Neural cell (in vitro differentiated cells): ENCODE data around the gene ABHD17C. TPM values are rescaled to one million over a fixed set of nuclear protein-coding genes. Genes with fewer than 3 reads are reported as not detected.

Experiments used
- H2AFZ ChIP-seq: fragments of 200-600, 300-800 bp; sonication (generic), shearing (Covaris generic); 2 replicates; pipeline ENCODE4 v1.6.0; 2014; ENCODE audit warnings: low read depth, mild to moderate bottlenecking, antibody characterized with exemption, low read length, moderate library complexity
- H3F3A ChIP-seq: fragments of 200-600 bp; shearing (Covaris generic); 2 replicates; pipeline ENCODE4 v1.6.1; 2016; ENCODE audit warnings: mild to moderate bottlenecking, moderate library complexity, mixed read lengths, antibody characterized with exemption, low read length; ENCODE audit not compliant: insufficient read depth, poor library complexity, severe bottlenecking
- H3K27ac ChIP-seq: fragments of 200-600, 300-800 bp; sonication (generic), shearing (Covaris generic); 2 replicates; pipeline ENCODE4 v1.5.1; 2014; ENCODE audit warnings: mild to moderate bottlenecking, low read length, moderate library complexity
- H3K27me3 ChIP-seq: fragments of 300-800, 200-600 bp; sonication (generic), shearing (Covaris generic); 2 replicates; pipeline ENCODE4 v1.6.0; 2014; ENCODE audit warnings: mild to moderate bottlenecking, low read depth, low read length, moderate library complexity; ENCODE audit not compliant: insufficient read depth
- H3K36me3 ChIP-seq: fragments of 300-800, 200-600 bp; sonication (generic), shearing (Covaris generic); 2 replicates; pipeline ENCODE4 v1.5.1; 2014; ENCODE audit warnings: mild to moderate bottlenecking, antibody characterized with exemption, low read length, moderate library complexity; ENCODE audit not compliant: insufficient read depth
- H3K4me2 ChIP-seq: fragments of 300-800, 200-600 bp; sonication (generic), shearing (Covaris generic); 2 replicates; pipeline ENCODE4 v1.6.0; 2014; ENCODE audit warnings: mild to moderate bottlenecking, low read length
- H3K4me3 ChIP-seq: fragments of 300-800, 200-600 bp; sonication (generic), shearing (Covaris generic); 2 replicates; pipeline ENCODE4 v1.5.1; 2014; ENCODE audit warnings: mild to moderate bottlenecking, low read length, moderate library complexity
- H3K79me2 ChIP-seq: fragments of 200-600 bp; shearing (Covaris generic); replicated peaks from 2 replicates; pipeline ENCODE4 v1.6.0; 2014; ENCODE audit warnings: mild to moderate bottlenecking, low read length, moderate library complexity; ENCODE audit not compliant: insufficient read depth
- H3K9ac ChIP-seq: fragments of 300-800, 200-600 bp; sonication (generic), shearing (Covaris generic); 2 replicates; pipeline ENCODE4 v1.6.1; 2016; ENCODE audit warnings: mild to moderate bottlenecking, low read length, mixed read lengths
- H3K9me2 ChIP-seq: fragments of 200-600 bp; shearing (Covaris generic); 2 replicates; pipeline ENCODE4 v1.6.1; 2016; ENCODE audit warnings: mild to moderate bottlenecking, low read length, mixed read lengths; ENCODE audit not compliant: insufficient read depth
- H3K9me3 ChIP-seq: fragments of 200-600, 300-800 bp; sonication (generic), shearing (Covaris generic); 2 replicates; pipeline ENCODE4 v1.6.1; 2016; ENCODE audit warnings: mild to moderate bottlenecking, mixed run types, low read length, moderate library complexity, mixed read lengths
- H4K20me1 ChIP-seq: fragments of 200-600 bp; shearing (Covaris generic); 2 replicates; pipeline ENCODE4 v1.6.1; 2016; ENCODE audit warnings: mild to moderate bottlenecking, mixed run types; ENCODE audit not compliant: insufficient read depth
- EP300 ChIP-seq: fragments of 450-650 bp; conservative IDR thresholded peaks from 2 replicates; pipeline ENCODE4 v1.6.1; 2014; ENCODE audit warnings: antibody characterized with exemption, mild to moderate bottlenecking, moderate library complexity; ENCODE audit not compliant: poor library complexity, severe bottlenecking
- EZH2 ChIP-seq: fragments of 200-600, 300-800 bp; shearing (Covaris generic), sonication (generic); IDR thresholded peaks from 2 replicates; pipeline ENCODE4 v1.6.1; 2014; ENCODE audit warnings: antibody characterized with exemption, low read length, borderline replicate concordance, mild to moderate bottlenecking; ENCODE audit not compliant: insufficient read depth, poor library complexity, severe bottlenecking
- MXI1 ChIP-seq: fragments of 450-650 bp; conservative IDR thresholded peaks from 2 replicates; pipeline ENCODE4 v1.6.1; 2014; ENCODE audit warnings: antibody characterized with exemption, mild to moderate bottlenecking; ENCODE audit not compliant: poor library complexity, severe bottlenecking
- POLR2AphosphoS5 ChIP-seq: IDR thresholded peaks from 2 replicates; pipeline ENCODE4 v1.6.1; 2012
- RAD21 ChIP-seq: fragments of 450-650 bp; conservative IDR thresholded peaks from 2 replicates; pipeline ENCODE4 v1.6.1; 2014; ENCODE audit warnings: antibody characterized with exemption, mild to moderate bottlenecking, moderate library complexity
- SMC3 ChIP-seq: fragments of 450-650 bp; conservative IDR thresholded peaks from 2 replicates; pipeline ENCODE4 v1.6.1; 2014; ENCODE audit warnings: antibody characterized with exemption, mild to moderate bottlenecking, moderate library complexity; ENCODE audit not compliant: poor library complexity
- TAF1 ChIP-seq: IDR thresholded peaks from 2 replicates; pipeline ENCODE4 v1.6.1; 2012; ENCODE audit warnings: low read depth
- polyA plus RNA-seq: library from polyadenylated mRNA; depleted of rRNA; stranded (reverse); fragments of >200 nt; gene quantifications from 2 replicates; pipeline ENCODE4 v1.2.3, GENCODE V29; 2014
- TF ChIP-seq, protein P1 (sequence below): fragments of 450-650 bp; IDR thresholded peaks from 2 replicates; pipeline ENCODE4 v1.5.1; 2014; ENCODE audit warnings: antibody characterized with exemption, mild to moderate bottlenecking, moderate library complexity; ENCODE audit not compliant: poor library complexity, severe bottlenecking
- TF ChIP-seq, protein P2 (sequence below): IDR thresholded peaks from 2 replicates; pipeline ENCODE4 v1.6.1; 2012; ENCODE audit warnings: borderline replicate concordance

ABHD17C gene
- polyA plus RNA-seq, 1 donor from 2014 or later: 18.3 TPM

GRCh38 chr15:80785811-80786354 is 90.8 kb downstream of the ABHD17C start:
- Histone ChIP-seq H3K4me2 (no peak overlapping the region), H3K9me2 (no peaks in the 10 kb centered on the region), H4K20me1 (no peaks in the 10 kb centered on the region), H3K9ac (no peak overlapping the region), H2AFZ (no peak overlapping the region), H3K79me2 (no peaks in the 10 kb centered on the region), H3K9me3 (no peaks in the 10 kb centered on the region), H3K4me3 (no peak overlapping the region), H3K27me3 (peaks cover 25% of the 10 kb centered on the region), H3F3A (no peaks in the 10 kb centered on the region), H3K27ac (no peak overlapping the region), H3K36me3 (no peaks in the 10 kb centered on the region)
- TF ChIP-seq POLR2AphosphoS5: no peak
- TF ChIP-seq EZH2: no peak
- TF ChIP-seq, protein P1, sequence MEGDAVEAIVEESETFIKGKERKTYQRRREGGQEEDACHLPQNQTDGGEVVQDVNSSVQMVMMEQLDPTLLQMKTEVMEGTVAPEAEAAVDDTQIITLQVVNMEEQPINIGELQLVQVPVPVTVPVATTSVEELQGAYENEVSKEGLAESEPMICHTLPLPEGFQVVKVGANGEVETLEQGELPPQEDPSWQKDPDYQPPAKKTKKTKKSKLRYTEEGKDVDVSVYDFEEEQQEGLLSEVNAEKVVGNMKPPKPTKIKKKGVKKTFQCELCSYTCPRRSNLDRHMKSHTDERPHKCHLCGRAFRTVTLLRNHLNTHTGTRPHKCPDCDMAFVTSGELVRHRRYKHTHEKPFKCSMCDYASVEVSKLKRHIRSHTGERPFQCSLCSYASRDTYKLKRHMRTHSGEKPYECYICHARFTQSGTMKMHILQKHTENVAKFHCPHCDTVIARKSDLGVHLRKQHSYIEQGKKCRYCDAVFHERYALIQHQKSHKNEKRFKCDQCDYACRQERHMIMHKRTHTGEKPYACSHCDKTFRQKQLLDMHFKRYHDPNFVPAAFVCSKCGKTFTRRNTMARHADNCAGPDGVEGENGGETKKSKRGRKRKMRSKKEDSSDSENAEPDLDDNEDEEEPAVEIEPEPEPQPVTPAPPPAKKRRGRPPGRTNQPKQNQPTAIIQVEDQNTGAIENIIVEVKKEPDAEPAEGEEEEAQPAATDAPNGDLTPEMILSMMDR: no peak
- TF ChIP-seq TAF1: no peak

- Histone ChIP-seq H3K9me2 (no peaks in the 10 kb centered on the region), H3K27me3 (peaks cover 11% of the 10 kb centered on the region), H3K9ac (no peak overlapping the region), H3K27ac (no peak overlapping the region), H3K36me3 (no peaks in the 10 kb centered on the region), H2AFZ (no peak overlapping the region), H3K4me3 (no peak overlapping the region), H3K9me3 (no peaks in the 10 kb centered on the region), H3K79me2 (no peaks in the 10 kb centered on the region), H3F3A (no peaks in the 10 kb centered on the region), H3K4me2 (no peak overlapping the region), H4K20me1 (no peaks in the 10 kb centered on the region)
- no peak for TF ChIP-seq POLR2AphosphoS5
- TF ChIP-seq, protein P2, sequence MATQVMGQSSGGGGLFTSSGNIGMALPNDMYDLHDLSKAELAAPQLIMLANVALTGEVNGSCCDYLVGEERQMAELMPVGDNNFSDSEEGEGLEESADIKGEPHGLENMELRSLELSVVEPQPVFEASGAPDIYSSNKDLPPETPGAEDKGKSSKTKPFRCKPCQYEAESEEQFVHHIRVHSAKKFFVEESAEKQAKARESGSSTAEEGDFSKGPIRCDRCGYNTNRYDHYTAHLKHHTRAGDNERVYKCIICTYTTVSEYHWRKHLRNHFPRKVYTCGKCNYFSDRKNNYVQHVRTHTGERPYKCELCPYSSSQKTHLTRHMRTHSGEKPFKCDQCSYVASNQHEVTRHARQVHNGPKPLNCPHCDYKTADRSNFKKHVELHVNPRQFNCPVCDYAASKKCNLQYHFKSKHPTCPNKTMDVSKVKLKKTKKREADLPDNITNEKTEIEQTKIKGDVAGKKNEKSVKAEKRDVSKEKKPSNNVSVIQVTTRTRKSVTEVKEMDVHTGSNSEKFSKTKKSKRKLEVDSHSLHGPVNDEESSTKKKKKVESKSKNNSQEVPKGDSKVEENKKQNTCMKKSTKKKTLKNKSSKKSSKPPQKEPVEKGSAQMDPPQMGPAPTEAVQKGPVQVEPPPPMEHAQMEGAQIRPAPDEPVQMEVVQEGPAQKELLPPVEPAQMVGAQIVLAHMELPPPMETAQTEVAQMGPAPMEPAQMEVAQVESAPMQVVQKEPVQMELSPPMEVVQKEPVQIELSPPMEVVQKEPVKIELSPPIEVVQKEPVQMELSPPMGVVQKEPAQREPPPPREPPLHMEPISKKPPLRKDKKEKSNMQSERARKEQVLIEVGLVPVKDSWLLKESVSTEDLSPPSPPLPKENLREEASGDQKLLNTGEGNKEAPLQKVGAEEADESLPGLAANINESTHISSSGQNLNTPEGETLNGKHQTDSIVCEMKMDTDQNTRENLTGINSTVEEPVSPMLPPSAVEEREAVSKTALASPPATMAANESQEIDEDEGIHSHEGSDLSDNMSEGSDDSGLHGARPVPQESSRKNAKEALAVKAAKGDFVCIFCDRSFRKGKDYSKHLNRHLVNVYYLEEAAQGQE: peak; percentile 62
- no peak for TF ChIP-seq EP300
Measured at GRCh38 chr15:80787316-80787715, 92.2 kb downstream of the ABHD17C start.

GRCh38 chr15:80788536-80788935 is 93.4 kb downstream of the ABHD17C start:
- Histone ChIP-seq H3K79me2 (no peaks in the 10 kb centered on the region), H3K27me3 (no peaks in the 10 kb centered on the region), H3K4me2 (no peak overlapping the region), H4K20me1 (no peaks in the 10 kb centered on the region), H3K9ac (no peak overlapping the region), H3K9me2 (no peaks in the 10 kb centered on the region), H2AFZ (no peak overlapping the region), H3K36me3 (no peaks in the 10 kb centered on the region), H3F3A (no peaks in the 10 kb centered on the region), H3K27ac (no peak overlapping the region), H3K9me3 (no peaks in the 10 kb centered on the region), H3K4me3 (no peak overlapping the region)
- no peak for TF ChIP-seq TAF1
- no peak for TF ChIP-seq EZH2
- no peak for TF ChIP-seq MXI1
- TF ChIP-seq, protein P2: no peak
- no peak for TF ChIP-seq EP300
- no peak for TF ChIP-seq RAD21
- TF ChIP-seq SMC3: no peak
